ENCODE measurements around the gene FBXO41. TPM values are rescaled to one million over a fixed set of nuclear protein-coding genes. Genes with fewer than 3 reads are reported as not detected.

FBXO41 gene
- total RNA-seq, 3 donors from 2014 or later (not counting 1 experiment from before 2014, with no cell fraction given) = 11.5 to 16.4 (median 13.8) TPM

DNA sequence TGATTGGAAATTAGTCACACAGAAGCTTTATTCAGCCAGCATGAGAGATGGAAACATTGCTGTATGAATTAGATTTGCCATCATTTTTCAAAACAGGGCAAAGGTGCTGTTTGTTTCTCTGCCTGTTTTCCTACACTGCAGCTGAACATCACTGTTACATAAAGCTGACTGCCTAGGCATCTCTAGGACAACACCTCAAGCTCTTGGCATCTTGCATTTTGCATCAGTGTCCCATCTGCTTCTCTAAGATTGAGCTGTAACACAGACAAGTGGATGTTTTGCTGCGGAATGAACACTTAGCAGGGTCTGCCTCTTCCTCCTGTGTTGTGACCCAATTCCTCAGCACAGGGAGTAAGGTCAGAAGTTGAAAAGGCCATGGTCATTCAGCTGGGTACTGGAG lies 45.3 kb downstream of the FBXO41 start:
- H3K4me1 Mint-ChIP-seq = peaks cover 34 to 35% of the 10 kb centered on the region in 2 donors
- DNase-seq (no peak), ATAC-seq (no peak)
- Histone ChIP-seq H3K4me1 (ENCODE audit: control insufficient read depth, insufficient read depth, low read length) (peaks cover 6% of the 10 kb centered on the region), H3K9me3 (ENCODE audit: control insufficient read depth, insufficient read depth, low read length) (no peaks in the 10 kb centered on the region), H3K36me3 (ENCODE audit: control insufficient read depth, insufficient read depth, low read length) (peaks cover 38% of the 10 kb centered on the region), H3K27ac (ENCODE audit: low read length) (no peak overlapping the region), H3K27me3 (ENCODE audit: control insufficient read depth, insufficient read depth, low read length) (no peaks in the 10 kb centered on the region), H3K4me3 (ENCODE audit: low read length) (no peak overlapping the region)
- WGBS (ENCODE audit: insufficient coverage) = 93% methylated on average over 1 of the region's 1 CpG
- TF ChIP-seq, protein P1, sequence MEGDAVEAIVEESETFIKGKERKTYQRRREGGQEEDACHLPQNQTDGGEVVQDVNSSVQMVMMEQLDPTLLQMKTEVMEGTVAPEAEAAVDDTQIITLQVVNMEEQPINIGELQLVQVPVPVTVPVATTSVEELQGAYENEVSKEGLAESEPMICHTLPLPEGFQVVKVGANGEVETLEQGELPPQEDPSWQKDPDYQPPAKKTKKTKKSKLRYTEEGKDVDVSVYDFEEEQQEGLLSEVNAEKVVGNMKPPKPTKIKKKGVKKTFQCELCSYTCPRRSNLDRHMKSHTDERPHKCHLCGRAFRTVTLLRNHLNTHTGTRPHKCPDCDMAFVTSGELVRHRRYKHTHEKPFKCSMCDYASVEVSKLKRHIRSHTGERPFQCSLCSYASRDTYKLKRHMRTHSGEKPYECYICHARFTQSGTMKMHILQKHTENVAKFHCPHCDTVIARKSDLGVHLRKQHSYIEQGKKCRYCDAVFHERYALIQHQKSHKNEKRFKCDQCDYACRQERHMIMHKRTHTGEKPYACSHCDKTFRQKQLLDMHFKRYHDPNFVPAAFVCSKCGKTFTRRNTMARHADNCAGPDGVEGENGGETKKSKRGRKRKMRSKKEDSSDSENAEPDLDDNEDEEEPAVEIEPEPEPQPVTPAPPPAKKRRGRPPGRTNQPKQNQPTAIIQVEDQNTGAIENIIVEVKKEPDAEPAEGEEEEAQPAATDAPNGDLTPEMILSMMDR (IDR thresholded peaks at IDR 0.05) = no peak
- no peaks in the 10 kb centered on the region for H3K36me3 Mint-ChIP-seq
- no peak overlapping the region for H3K27ac Mint-ChIP-seq
- H3K27me3 Mint-ChIP-seq (ENCODE audit: low read depth in 2 of 2) = no peaks in the 10 kb centered on the region
- H3K4me3 Mint-ChIP-seq = no peak overlapping the region
- no peaks in the 10 kb centered on the region for H3K9me3 Mint-ChIP-seq
- intact Hi-C loops (cut with micrococcal nuclease) = loop anchor here (10.0 kb wide), 1 partner anchor 1216 kb away; the partner anchor contains the start of genes INO80B and WBP1

DNA sequence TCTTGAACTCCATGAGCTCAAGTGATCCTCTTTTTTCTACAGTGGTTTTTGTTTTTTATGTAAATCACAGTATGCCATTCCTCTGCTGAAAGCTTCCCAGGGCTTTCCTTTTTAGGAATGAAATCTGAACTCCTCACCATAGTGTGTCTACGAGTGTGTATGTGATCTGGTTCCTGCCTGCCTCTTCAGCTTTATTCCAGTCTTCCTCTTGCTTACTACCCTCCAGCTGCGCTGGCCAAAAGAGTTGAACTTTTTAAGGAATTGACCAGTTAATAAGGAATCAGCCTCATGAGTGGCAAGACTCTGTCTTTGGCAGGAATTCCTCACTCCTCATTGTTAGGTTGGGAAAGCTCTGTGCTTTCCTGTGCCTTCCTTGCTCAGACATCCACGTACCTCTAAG lies 46.1 kb downstream of the FBXO41 start:
- intact Hi-C loops (cut with micrococcal nuclease) = loop anchor here (10.0 kb wide), 1 partner anchor 1217 kb away; the partner anchor contains the start of genes INO80B and WBP1
- ATAC-seq (no peak), DNase-seq (no peak)
- Mint-ChIP-seq H3K36me3 (no peaks in the 10 kb centered on the region), H3K4me1 (peaks cover 39 to 43% of the 10 kb centered on the region in 2 donors), H3K27ac (peak overlapping the region in 1 of 2 donors; percentile 65), H3K27me3 (ENCODE audit: low read depth in 2 of 2) (no peaks in the 10 kb centered on the region), H3K4me3 (no peak overlapping the region), H3K9me3 (no peaks in the 10 kb centered on the region)
- H3K4me1 ChIP-seq (ENCODE audit: control insufficient read depth, insufficient read depth, low read length) = peaks cover 10% of the 10 kb centered on the region
- H3K27ac ChIP-seq (ENCODE audit: low read length) = no peak overlapping the region
- no peaks in the 10 kb centered on the region for H3K27me3 ChIP-seq (ENCODE audit: control insufficient read depth, insufficient read depth, low read length)
- TF ChIP-seq, protein P1 (IDR thresholded peaks at IDR 0.05) = no peak
- H3K9me3 ChIP-seq (ENCODE audit: control insufficient read depth, insufficient read depth, low read length) = no peaks in the 10 kb centered on the region
- WGBS (ENCODE audit: insufficient coverage) = 96% methylated on average over 3 of the region's 3 CpGs
- no peak overlapping the region for H3K4me3 ChIP-seq (ENCODE audit: low read length)
- peaks cover 30% of the 10 kb centered on the region for H3K36me3 ChIP-seq (ENCODE audit: control insufficient read depth, insufficient read depth, low read length)

DNA sequence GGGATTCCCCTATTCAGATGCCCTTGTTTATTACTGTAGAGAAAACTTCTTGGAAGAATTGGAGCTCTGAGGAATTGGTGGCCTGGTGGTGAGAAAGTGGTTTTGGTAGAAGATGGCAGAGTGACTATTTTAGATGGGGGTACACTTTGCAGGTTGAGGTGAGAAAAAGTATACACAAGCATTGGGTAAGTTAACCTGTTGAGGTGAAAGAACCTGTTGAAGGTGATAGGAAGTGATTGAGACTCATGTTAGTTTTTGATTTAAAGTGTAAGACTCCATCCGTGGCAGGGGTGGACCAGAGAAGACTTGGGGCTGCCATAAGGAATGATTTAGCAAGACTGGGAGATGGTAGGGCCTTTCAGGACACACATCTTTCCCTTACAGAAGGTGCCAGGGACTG lies 47.1 kb downstream of the FBXO41 start:
- H3K4me1 Mint-ChIP-seq = peaks cover 39 to 52% of the 10 kb centered on the region in 2 donors
- H3K27me3 Mint-ChIP-seq (ENCODE audit: low read depth in 2 of 2) = no peaks in the 10 kb centered on the region
- no peaks in the 10 kb centered on the region for H3K9me3 ChIP-seq (ENCODE audit: control insufficient read depth, insufficient read depth, low read length)
- WGBS (ENCODE audit: insufficient coverage) = 53% methylated on average over 1 of the region's 1 CpG
- peaks cover 17% of the 10 kb centered on the region for H3K4me1 ChIP-seq (ENCODE audit: control insufficient read depth, insufficient read depth, low read length)
- H3K9me3 Mint-ChIP-seq = no peaks in the 10 kb centered on the region
- H3K27me3 ChIP-seq (ENCODE audit: control insufficient read depth, insufficient read depth, low read length) = no peaks in the 10 kb centered on the region
- DNase-seq (no peak), ATAC-seq (no peak)
- peaks cover 22% of the 10 kb centered on the region for H3K36me3 ChIP-seq (ENCODE audit: control insufficient read depth, insufficient read depth, low read length)
- H3K36me3 Mint-ChIP-seq = no peaks in the 10 kb centered on the region
- no peak overlapping the region for H3K27ac ChIP-seq (ENCODE audit: low read length)
- no peak overlapping the region for H3K4me3 Mint-ChIP-seq
- TF ChIP-seq, protein P1 (IDR thresholded peaks at IDR 0.05) = no peak
- peak overlapping the region; percentile 0 to 53 for H3K27ac Mint-ChIP-seq
- no peak overlapping the region for H3K4me3 ChIP-seq (ENCODE audit: low read length)
- intact Hi-C loops (cut with micrococcal nuclease) = loop anchor here (10.0 kb wide), 1 partner anchor 1218 kb away; the partner anchor contains the start of genes INO80B and WBP1
